A673 (cell line): ENCODE measurements around the gene TRDMT1.

ENCODE experiments used
- EZH2 ChIP-seq: fragments of 200-600 bp; sonication (generic); IDR thresholded peaks from 2 replicates; pipeline ENCODE4 v1.6.1; 2017; ENCODE audit warnings: borderline replicate concordance, low read depth, mild to moderate bottlenecking, mixed read lengths, antibody characterized with exemption, low read length; ENCODE audit not compliant: poor library complexity, severe bottlenecking
- TF ChIP-seq, protein P1 (sequence below): fragments of 300-800, 200-600 bp; sonication (generic); conservative IDR thresholded peaks from 2 replicates; pipeline ENCODE4 v1.5.1; 2017; ENCODE audit warnings: low read depth, mild to moderate bottlenecking, antibody characterized with exemption, low read length, moderate library complexity, mixed read lengths

GRCh38 chr10:17200912-17201793 lies at the start of gene TRDMT1:
- TF ChIP-seq, protein P1, sequence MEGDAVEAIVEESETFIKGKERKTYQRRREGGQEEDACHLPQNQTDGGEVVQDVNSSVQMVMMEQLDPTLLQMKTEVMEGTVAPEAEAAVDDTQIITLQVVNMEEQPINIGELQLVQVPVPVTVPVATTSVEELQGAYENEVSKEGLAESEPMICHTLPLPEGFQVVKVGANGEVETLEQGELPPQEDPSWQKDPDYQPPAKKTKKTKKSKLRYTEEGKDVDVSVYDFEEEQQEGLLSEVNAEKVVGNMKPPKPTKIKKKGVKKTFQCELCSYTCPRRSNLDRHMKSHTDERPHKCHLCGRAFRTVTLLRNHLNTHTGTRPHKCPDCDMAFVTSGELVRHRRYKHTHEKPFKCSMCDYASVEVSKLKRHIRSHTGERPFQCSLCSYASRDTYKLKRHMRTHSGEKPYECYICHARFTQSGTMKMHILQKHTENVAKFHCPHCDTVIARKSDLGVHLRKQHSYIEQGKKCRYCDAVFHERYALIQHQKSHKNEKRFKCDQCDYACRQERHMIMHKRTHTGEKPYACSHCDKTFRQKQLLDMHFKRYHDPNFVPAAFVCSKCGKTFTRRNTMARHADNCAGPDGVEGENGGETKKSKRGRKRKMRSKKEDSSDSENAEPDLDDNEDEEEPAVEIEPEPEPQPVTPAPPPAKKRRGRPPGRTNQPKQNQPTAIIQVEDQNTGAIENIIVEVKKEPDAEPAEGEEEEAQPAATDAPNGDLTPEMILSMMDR, result 0 out of 2 replicates have a peak, but pooled peaks have one; percentile 30
- no peak for TF ChIP-seq EZH2
